GM18511 (cell line): ENCODE data around the gene FAM237A.
A peak's percentile ranks its signal among the peaks of the same experiment; 100 is the strongest.

Source experiments
- ATAC-seq: cut with Tn5 transposase; IDR thresholded peaks from one replicate; pipeline ENCODE4 v1.9.1; 2021; ENCODE audit warnings: mild to moderate bottlenecking, moderate library complexity; ENCODE audit not compliant: unreplicated experiment

The FAM237A gene

GRCh38 chr2:206688453-206688852, 46.2 kb downstream of the FAM237A start:
- no peak for ATAC-seq

GRCh38 chr2:206688990-206689389, 46.7 kb downstream of the FAM237A start:
- ATAC-seq = no peak

- no peak for ATAC-seq
Observed at GRCh38 chr2:206692971-206693370, 50.7 kb downstream of the FAM237A start.

GRCh38 chr2:206693399-206694137, 51.3 kb downstream of the FAM237A start:
- ATAC-seq = peak; percentile 79

- no peak for ATAC-seq
Observed at GRCh38 chr2:206696910-206697309, 54.6 kb downstream of the FAM237A start.

GRCh38 chr2:206698811-206699210, 56.5 kb downstream of the FAM237A start:
- ATAC-seq = no peak
